ENCODE results near the gene UNC79.

DNA sequence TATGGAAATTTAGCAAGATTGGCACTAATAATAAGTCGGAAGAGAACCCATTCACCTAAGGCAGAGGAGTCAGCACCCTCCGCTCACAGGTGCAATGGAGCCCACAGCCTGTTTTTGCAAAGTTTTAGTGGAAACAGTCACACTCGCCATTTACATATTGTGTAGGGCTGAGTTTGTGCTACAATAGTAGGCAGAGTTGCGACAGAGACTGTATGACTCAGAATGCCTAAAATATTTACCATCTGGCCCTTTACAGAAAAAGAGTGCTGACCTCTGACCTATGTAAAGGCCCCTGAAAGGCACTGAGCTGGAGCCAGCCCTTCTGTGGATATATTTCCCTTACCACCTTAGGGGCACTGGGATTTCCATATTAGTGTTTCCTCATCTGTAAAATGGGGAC lies 278.5 kb downstream of the UNC79 start:
- TF ChIP-seq, protein P1, sequence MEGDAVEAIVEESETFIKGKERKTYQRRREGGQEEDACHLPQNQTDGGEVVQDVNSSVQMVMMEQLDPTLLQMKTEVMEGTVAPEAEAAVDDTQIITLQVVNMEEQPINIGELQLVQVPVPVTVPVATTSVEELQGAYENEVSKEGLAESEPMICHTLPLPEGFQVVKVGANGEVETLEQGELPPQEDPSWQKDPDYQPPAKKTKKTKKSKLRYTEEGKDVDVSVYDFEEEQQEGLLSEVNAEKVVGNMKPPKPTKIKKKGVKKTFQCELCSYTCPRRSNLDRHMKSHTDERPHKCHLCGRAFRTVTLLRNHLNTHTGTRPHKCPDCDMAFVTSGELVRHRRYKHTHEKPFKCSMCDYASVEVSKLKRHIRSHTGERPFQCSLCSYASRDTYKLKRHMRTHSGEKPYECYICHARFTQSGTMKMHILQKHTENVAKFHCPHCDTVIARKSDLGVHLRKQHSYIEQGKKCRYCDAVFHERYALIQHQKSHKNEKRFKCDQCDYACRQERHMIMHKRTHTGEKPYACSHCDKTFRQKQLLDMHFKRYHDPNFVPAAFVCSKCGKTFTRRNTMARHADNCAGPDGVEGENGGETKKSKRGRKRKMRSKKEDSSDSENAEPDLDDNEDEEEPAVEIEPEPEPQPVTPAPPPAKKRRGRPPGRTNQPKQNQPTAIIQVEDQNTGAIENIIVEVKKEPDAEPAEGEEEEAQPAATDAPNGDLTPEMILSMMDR (IDR thresholded peaks at IDR 0.05) = no peak
- TF ChIP-seq POLR2AphosphoS5 (IDR thresholded peaks at IDR 0.05) = no peak
- TF ChIP-seq POLR2A (IDR thresholded peaks at IDR 0.05) = no peak
- no peak for TF ChIP-seq EP300 (IDR thresholded peaks at IDR 0.05)
